Neural progenitor cell (in vitro differentiated cells): ENCODE results near the gene SERPINH1. TPM values are rescaled to one million over a fixed set of nuclear protein-coding genes. Genes with fewer than 3 reads are reported as not detected.
A peak's percentile ranks its signal among the peaks of the same experiment; 100 is the strongest.

ENCODE experiments used
- DNase-seq: peaks from one replicate; pipeline ENCODE4 v3.0.0-alpha.2; 2016; ENCODE audit warnings: low spot score
- H2AFZ ChIP-seq: fragments of 200-600 bp; sonication (generic); replicated peaks from 2 replicates; pipeline ENCODE4 v1.6.1; 2016; ENCODE audit warnings: antibody characterized with exemption
- H3F3A ChIP-seq: fragments of 200-600 bp; sonication (generic); 2 replicates; pipeline ENCODE4 v1.6.1; 2016; ENCODE audit warnings: antibody characterized with exemption, low read depth
- H3K27ac ChIP-seq: fragments of 200-600 bp; sonication (generic); 2 replicates; pipeline ENCODE4 v1.5.1; 2016; ENCODE audit warnings: mild to moderate bottlenecking
- H3K27me3 ChIP-seq: fragments of 200-600 bp; sonication (generic); 2 replicates; pipeline ENCODE4 v1.6.1; 2016; ENCODE audit warnings: mild to moderate bottlenecking, moderate library complexity
- H3K36me3 ChIP-seq: fragments of 200-600 bp; sonication (generic); 2 replicates; pipeline ENCODE4 v1.5.1; 2016
- H3K4me1 ChIP-seq: fragments of 200-600 bp; sonication (generic); 2 replicates; pipeline ENCODE4 v1.6.1; 2016; ENCODE audit warnings: mixed run types
- H3K4me2 ChIP-seq: fragments of 200-600 bp; sonication (generic); 2 replicates; pipeline ENCODE4 v1.6.1; 2016
- H3K4me3 ChIP-seq: fragments of 200-600 bp; sonication (generic); 2 replicates; pipeline ENCODE4 v1.5.1; 2016
- H3K79me2 ChIP-seq: fragments of 200-600 bp; sonication (generic); 2 replicates; pipeline ENCODE4 v1.6.1; 2016; ENCODE audit warnings: low read depth
- H3K9ac ChIP-seq: fragments of 200-600 bp; sonication (generic); 2 replicates; pipeline ENCODE4 v1.6.1; 2016
- H3K9me3 ChIP-seq: fragments of 200-600 bp; sonication (generic); 2 replicates; pipeline ENCODE4 v1.5.1; 2016; ENCODE audit warnings: low read depth
- H4K20me1 ChIP-seq: fragments of 200-600 bp; sonication (generic); 2 replicates; pipeline ENCODE4 v1.6.1; 2016; ENCODE audit warnings: low read depth
- H3K27ac Mint-ChIP-seq: 3 replicates; pipeline ENCODE4 v1.8.0; 2021; ENCODE audit warnings: mixed read lengths
- H3K27me3 Mint-ChIP-seq: 2 replicates; pipeline ENCODE4 v1.8.0; 2022; ENCODE audit warnings: low read depth, mild to moderate bottlenecking, inconsistent platforms, moderate library complexity, mixed read lengths; ENCODE audit not compliant: insufficient read depth
- H3K36me3 Mint-ChIP-seq: 3 replicates; pipeline ENCODE4 v1.8.0; 2021; ENCODE audit warnings: mixed read lengths
- H3K4me1 Mint-ChIP-seq: 3 replicates; pipeline ENCODE4 v1.8.0; 2021; ENCODE audit warnings: mixed read lengths
- H3K4me3 Mint-ChIP-seq: 3 replicates; pipeline ENCODE4 v1.8.0; 2021; ENCODE audit warnings: mild to moderate bottlenecking, moderate library complexity, mixed read lengths
- H3K9me3 Mint-ChIP-seq: 3 replicates; pipeline ENCODE4 v1.8.0; 2020; ENCODE audit warnings: mixed read lengths
- CTCF ChIP-seq: fragments of 200-600 bp; sonication (generic); IDR thresholded peaks from 2 replicates; pipeline ENCODE4 v1.5.1; 2017; ENCODE audit warnings: antibody characterized with exemption, mild to moderate bottlenecking
- EZH2 ChIP-seq: fragments of 200-600 bp; sonication (generic); IDR thresholded peaks from 2 replicates; pipeline ENCODE4 v1.6.1; 2017; ENCODE audit warnings: antibody characterized with exemption, mild to moderate bottlenecking, moderate library complexity
- EZH2phosphoT487 ChIP-seq: fragments of 200-600 bp; sonication (generic); IDR thresholded peaks from 2 replicates; pipeline ENCODE4 v1.6.1; 2017; ENCODE audit warnings: antibody characterized with exemption
- total RNA-seq: library from RNA; depleted of rRNA; stranded (reverse); fragments of >200 nt; gene quantifications from 2 replicates; pipeline ENCODE4 v1.2.3, GENCODE V29; 2015; ENCODE audit warnings: low replicate concordance

SERPINH1 gene
- total RNA-seq, 1 donor from 2014 or later, result 219 TPM

- Histone ChIP-seq H3K36me3 (no peaks in the 10 kb centered on the region), H2AFZ (no peak overlapping the region), H3K9ac (no peak overlapping the region), H3K9me3 (no peaks in the 10 kb centered on the region), H3K27me3 (no peaks in the 10 kb centered on the region), H3K4me2 (no peak overlapping the region), H3K79me2 (no peaks in the 10 kb centered on the region), H3K4me3 (no peak overlapping the region), H4K20me1 (no peaks in the 10 kb centered on the region), H3K27ac (no peak overlapping the region), H3F3A (peaks cover 45% of the 10 kb centered on the region), H3K4me1 (peaks cover 51% of the 10 kb centered on the region)
- Mint-ChIP-seq H3K4me1 (peaks cover 67% of the 10 kb centered on the region), H3K27ac (no peak overlapping the region), H3K9me3 (no peaks in the 10 kb centered on the region), H3K27me3 (peaks cover 8% of the 10 kb centered on the region), H3K36me3 (no peaks in the 10 kb centered on the region), H3K4me3 (no peak overlapping the region)
- no peak for TF ChIP-seq CTCF
- no peak for TF ChIP-seq EZH2phosphoT487
- no peak for TF ChIP-seq EZH2
- no peak for DNase-seq
Observed at GRCh38 chr11:75556275-75556674, 5.8 kb upstream of the SERPINH1 start.

DNA sequence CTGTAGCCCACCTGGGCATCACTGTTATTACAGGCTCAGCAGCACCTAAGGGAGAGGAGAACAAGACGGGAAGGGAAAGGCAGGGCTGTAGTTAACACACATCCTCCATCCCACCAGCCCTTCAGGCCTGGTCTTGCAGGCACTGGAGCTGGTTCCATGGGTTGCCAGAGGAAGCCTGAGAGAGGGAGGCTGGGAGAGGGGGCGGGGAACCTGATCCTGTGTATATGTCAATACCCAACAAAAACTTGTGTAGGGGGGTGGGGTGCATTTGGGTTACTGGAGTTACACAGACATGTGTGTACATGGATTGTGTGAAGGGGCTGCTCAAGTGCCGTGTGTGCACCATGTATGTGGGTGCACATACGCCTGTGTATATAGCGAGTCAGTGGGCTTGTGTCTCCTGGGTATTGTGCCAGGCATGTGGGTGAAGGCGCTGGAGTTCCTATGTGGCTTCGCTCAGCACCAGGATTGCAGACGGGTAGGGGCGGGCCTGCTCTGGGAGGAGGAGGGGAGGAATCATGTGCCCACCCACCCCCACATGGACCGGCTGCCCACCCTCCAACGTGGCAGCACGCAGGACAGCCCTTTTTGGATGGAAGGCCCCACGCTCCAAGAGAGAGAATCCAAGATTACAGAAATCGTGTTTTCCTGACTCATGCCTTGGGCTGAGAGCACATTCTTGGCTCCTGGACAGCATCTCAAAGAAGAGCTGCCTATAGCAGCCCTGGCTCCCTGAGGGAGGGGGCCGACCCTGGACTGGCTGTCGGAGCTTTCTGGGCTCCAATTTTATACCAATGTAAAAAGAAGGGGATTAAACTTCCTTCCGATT lies 4.2 kb upstream of the SERPINH1 start:
- H3K27me3 Mint-ChIP-seq, result peaks cover 13% of the 10 kb centered on the region
- TF ChIP-seq CTCF (no peak), EZH2 (no peak), EZH2phosphoT487 (no peak)
- no peak overlapping the region for H3K27ac ChIP-seq
- no peaks in the 10 kb centered on the region for H4K20me1 ChIP-seq
- no peaks in the 10 kb centered on the region for H3K27me3 ChIP-seq
- peak overlapping the region; percentile 96 for H3K27ac Mint-ChIP-seq
- peaks cover 8% of the 10 kb centered on the region for H3K79me2 ChIP-seq
- peaks cover 74% of the 10 kb centered on the region for H3K4me1 Mint-ChIP-seq
- no peak overlapping the region for H3K4me3 ChIP-seq
- DNase-seq, result no peak
- H3K9ac ChIP-seq, result no peak overlapping the region
- H3F3A ChIP-seq, result peaks cover 60% of the 10 kb centered on the region
- no peak overlapping the region for H2AFZ ChIP-seq
- H3K36me3 ChIP-seq, result no peaks in the 10 kb centered on the region
- H3K4me1 ChIP-seq, result peaks cover 51% of the 10 kb centered on the region
- H3K9me3 ChIP-seq, result no peaks in the 10 kb centered on the region
- H3K36me3 Mint-ChIP-seq, result no peaks in the 10 kb centered on the region
- no peaks in the 10 kb centered on the region for H3K9me3 Mint-ChIP-seq
- no peak overlapping the region for H3K4me2 ChIP-seq
- H3K4me3 Mint-ChIP-seq, result no peak overlapping the region

- Histone ChIP-seq H3F3A (peaks cover 59% of the 10 kb centered on the region), H3K36me3 (no peaks in the 10 kb centered on the region), H3K27ac (peak overlapping the region; percentile 68), H3K27me3 (no peaks in the 10 kb centered on the region), H3K4me2 (peak overlapping the region; percentile 51), H4K20me1 (peaks cover 1% of the 10 kb centered on the region), H3K4me3 (no peak overlapping the region), H3K79me2 (peaks cover 22% of the 10 kb centered on the region), H2AFZ (peak overlapping the region; percentile 91), H3K9me3 (no peaks in the 10 kb centered on the region), H3K4me1 (peaks cover 46% of the 10 kb centered on the region), H3K9ac (no peak overlapping the region)
- peaks cover 75% of the 10 kb centered on the region for H3K4me1 Mint-ChIP-seq
- no peaks in the 10 kb centered on the region for H3K36me3 Mint-ChIP-seq
- H3K27ac Mint-ChIP-seq, result peak overlapping the region; percentile 88
- H3K27me3 Mint-ChIP-seq, result peaks cover 14% of the 10 kb centered on the region
- DNase-seq, result no peak
- no peak for TF ChIP-seq EZH2phosphoT487
- no peak for TF ChIP-seq CTCF
- TF ChIP-seq EZH2, result no peak
- no peaks in the 10 kb centered on the region for H3K9me3 Mint-ChIP-seq
- peak overlapping the region; percentile 57 for H3K4me3 Mint-ChIP-seq
Observed at GRCh38 chr11:75558939-75559843, 2.9 kb upstream of the SERPINH1 start.
